Activated gamma-delta T cell (primary cell): Measurements from ENCODE around the gene RNU6-9.

Experiments used
- DNase-seq: peaks from one replicate; lab custom pipeline; 2025; lab: John Stamatoyannopoulos, UW

Gene RNU6-9

DNA sequence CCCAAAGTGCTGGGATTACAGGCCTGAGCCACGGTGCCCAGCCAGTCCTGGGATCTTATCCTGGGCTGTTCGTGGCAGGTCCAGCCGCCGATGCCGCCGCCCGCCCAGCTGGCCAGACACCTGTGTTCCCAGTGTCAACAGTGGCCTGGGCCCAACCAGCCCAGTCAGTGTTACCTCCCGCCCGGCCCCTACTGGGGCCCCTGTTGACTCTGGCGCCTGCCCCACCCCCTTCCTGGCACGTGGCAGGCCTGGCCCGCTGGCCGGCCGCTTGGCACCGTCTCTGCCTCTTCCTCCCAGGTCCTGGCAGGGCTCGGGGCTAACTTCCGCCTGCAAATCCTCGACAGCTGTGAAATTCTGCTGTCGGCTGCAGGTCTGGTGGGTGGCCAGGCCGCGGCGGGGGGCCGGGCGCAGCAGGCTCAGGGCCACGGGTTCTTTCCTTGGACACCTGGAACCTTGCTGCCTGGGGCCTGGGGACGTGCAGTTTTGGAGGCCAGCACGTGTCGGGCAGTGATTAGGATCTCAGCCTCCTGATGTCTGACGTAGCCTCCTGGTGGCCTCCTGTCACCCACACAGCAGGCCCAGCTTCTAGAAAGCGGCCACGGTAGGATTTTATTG is 41.7 kb downstream of the RNU6-9 start:
- no peak for DNase-seq

DNA sequence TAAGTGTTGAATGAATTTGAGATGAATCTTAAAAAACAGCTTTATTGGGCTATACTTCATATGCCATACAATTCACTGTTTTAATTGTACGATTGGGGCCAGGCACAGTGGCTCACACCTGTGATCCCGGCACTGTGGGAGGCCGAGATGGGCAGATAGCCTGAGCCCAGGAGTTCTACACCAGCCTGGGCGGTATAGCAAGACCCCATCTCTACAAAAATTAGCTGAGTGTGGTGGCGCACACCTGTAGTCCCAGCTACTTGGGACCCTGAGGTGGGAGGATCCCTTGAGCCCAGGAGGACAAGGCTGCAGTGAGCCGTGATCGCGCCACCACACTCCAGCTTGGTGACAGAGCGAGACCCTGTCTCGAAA is 42.9 kb downstream of the RNU6-9 start:
- no peak for DNase-seq

DNA sequence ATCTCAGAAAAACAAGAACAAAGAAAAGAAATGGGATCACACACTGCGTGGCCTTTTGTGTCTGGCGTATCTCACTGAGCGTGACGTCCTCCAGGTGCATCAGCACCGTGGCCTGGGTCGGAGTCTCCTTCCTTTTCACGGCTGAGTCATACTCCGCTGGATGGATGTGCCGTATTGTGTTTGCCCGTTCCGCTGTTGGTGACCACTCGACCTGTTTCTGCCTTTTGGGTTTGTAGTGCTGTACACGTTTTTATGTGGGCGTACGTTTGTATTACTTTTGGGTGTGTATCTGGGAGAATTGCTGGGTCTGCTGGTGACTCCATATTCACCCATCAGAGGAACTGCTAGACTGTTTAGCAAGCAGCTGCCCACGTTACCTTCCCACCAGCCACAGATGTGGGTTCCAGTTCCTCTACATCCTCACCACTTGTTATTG is 44.0 kb downstream of the RNU6-9 start:
- no peak for DNase-seq

DNA sequence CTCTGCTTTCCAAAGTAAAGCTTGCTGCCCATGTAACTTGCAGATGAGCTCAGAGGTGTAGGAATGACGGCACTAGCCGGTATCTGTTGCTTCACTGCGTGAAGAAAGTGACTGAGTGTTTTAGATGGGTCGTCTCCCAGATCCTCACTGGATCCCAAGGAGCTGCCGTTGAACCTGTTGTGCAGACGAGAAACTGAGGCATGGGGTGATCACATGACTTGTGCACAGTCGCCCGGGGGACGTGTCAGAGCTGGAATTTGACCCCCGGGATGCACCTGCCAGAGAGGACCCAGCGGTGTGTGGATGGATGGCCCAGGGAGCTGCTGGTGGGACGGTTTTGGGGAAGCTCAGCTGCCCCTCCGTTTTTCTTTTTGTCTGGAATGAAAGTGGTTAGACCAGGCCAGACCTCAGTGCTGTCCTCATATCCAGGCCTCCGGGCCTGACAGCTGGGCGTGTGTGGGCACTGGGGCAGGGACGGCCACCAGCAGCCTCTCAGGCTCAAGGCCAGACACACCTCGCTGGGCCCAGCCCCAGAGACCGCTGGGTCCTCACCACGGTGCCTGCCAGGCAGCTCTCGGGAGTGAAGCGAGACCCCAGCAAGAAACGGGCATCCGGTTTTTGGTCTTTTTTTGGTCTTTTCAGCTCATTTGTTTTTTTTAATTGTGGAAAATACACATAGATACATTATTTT is 45.1 kb downstream of the RNU6-9 start:
- no peak for DNase-seq

DNA sequence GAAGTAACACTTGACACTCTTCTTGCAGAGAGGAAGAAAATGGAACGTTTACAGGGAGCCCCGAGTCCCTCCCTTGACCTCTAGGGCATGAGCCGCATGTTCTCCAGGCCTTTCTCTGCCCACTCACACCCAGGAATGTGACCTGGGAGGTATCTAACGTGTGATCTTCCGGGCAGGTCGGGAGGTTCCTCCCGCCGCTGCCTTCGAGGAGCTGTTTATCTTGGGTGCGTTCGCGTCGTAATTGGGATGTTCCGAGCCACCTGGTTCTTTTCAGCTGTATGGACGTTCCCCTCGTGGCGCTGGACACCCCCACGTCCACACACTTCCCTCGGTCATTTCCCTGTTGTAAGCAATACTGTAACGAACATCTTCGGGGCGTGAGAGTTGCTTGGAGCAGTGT is 46.2 kb downstream of the RNU6-9 start:
- DNase-seq: no peak

GRCh38 chr19:939922-940321 is 46.6 kb downstream of the RNU6-9 start:
- DNase-seq: no peak

DNA sequence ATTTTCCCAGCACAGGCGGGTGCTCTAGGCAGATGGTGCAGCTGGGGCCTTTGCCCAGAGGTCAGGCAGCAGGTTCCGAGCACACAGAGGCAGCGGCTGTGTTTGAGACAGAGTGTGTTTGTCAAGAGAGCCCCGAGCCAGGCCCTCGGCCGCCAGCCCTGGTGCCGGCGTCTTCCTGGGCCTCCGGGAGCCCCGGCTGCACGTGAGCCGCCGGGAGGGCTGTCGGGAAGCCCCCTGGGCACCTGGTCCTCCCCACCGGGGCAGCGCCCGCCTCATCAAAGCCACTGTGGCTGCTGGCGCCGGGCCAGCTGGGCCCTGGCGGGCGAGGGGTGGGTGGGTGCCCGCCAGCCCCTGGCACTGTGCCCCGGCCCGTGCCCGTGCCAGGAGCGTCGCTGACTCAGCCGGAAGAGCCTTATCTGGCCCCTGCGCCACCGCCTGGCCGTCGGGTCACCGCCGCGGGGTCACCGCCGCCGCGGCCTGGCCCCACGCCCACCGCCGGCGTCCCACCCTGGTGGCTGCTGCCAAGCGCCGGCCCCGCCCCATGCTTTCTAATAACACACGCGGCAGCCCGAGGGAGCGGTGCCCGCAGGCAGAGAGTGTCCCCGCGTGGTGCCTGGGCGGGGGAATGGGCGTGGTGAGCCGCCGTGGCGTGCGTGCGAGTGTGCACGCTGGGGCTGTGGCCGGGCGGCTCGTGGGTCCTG is 47.5 kb downstream of the RNU6-9 start:
- DNase-seq: peak; percentile 84

GRCh38 chr19:941292-942132 is 48.2 kb downstream of the RNU6-9 start:
- DNase-seq: no peak

- DNase-seq: no peak
Observed at GRCh38 chr19:942133-942645, 48.9 kb downstream of the RNU6-9 start.
